GM18867 (cell line): Measurements from ENCODE around the gene HOOK2.
"Not testable (repeated sequence)": the region's sequence is repeated elsewhere in the genome, so short reads cannot be mapped to it uniquely, and the experiment has no call there.

Source experiments
- ATAC-seq: cut with Tn5 transposase; IDR thresholded peaks from one replicate; pipeline ENCODE4 v1.9.1; 2021; ENCODE audit warnings: mild to moderate bottlenecking, moderate library complexity; ENCODE audit not compliant: unreplicated experiment

The HOOK2 gene

DNA sequence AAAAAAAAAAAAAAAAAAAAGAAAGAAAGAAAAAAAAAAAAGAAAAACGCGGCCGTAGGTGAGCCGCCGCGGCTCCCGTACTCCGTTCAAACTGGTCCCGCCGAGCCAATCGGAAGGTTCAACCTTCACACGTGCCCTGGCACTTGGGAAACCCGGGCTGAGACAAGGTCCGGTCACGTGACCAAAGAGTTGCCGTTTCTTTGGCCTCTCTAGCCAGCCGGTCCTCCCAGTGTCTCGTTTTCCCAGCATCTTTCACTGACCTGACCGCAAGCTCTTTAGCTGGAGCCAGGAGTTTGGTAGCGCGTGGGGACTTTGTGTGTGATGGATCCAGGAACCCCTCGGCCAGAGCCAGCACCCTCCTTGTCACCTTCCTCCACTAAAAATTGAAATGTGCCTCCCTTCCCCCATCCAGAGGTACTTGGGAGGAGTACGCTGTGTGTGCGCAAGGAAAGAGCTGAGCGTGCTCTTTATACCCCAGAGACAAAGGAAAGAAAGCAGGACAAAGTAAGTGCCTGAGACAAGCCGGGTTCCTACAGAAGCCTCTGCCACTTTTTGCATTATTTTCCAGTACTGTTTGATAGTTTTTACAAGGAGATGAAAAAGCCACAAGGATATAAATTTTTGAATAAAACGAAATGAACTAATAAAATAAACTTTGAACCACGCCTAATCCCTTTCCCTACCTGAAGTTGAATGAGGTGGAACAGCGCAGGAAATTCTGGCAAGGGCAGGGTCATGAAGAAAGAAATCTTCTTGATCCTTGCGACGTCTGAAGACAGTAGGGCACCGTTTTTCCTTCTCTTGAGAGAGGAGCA, 52.6 kb downstream of the HOOK2 start:
- peak; percentile 76 for ATAC-seq

DNA sequence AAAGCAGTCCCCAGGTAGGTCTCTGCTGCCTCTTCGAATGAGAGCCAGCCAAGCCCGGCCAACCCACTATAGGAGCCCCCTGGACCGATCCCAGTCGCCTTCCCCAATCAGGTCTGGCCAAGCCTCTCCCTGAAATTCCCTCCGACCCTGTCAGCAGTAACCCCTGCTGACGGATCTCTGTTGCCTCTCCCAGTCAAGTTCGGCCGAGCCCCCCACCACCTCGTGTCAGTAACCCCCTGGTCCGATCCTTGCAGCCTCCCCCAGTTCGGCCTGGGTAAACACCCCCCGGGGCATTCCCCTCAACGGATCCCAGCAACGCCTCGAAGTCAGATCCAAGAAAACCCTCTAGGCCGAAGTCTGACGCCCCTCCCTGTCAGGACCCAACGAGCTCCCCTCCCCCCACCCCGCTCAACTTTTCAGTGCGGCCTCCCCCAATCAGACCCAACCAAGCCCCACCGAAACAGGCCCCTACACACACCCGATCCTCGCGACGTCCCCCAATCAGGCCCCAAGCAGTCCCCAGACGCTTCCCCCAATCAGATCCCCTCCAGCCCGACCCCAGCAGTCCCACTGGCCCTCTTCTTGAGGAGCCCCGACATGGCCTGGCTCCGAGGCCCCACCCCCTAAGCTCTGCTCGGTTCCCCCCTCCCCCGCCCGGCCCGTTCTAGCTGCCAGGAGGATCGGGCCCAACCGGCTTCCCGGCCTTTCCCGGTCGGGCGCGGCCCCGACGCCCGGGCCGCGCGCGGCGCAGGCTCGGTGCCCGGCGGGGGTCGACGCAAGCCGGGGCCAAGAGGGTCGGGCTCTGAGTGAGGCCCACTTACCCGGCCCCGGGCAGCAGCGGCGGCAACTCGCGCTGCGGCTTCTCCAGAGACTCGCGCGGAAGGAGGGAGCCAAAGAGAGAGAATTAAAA, 53.4 kb downstream of the HOOK2 start:
- peak; percentile 22 for ATAC-seq

DNA sequence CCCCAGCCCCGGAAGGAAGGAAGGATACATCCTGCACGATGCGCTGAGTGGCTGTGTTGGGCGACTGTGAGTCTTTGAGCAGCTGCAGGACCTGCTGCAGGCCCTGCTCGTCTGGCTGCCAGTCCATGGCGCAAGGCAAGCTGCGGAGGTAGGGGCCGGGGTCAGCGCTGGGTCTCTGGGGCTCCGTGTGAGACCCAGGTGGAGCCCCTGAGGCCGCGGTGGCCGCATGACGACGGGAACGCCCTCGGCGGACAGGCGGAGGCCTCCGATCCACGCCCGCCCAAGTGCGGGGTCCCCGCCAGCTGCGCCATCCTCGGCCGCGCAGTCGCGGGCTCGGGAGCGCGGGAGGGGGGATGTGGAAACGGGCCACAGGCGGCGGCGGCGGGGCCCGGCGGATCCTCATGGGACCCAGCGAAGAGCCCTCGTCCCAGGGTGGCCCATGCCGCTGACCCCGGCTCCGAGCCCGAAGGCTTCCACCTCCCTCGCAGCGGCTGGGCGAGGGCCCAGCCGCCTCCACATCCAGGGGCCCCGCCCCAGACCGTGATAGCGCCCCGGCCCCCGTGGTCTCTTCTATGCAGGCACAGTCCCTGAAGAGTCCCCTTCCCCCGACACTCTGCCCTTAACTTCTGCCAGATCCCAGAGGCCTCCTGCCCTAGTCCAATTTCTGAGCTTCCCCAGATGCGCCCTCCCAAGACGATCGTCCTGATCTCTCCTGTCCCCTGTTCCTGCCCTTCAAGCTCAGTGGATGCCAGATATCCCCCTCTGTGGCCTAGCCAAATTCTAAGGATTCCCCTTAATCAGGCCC, 54.3 kb downstream of the HOOK2 start:
- ATAC-seq = no peak

DNA sequence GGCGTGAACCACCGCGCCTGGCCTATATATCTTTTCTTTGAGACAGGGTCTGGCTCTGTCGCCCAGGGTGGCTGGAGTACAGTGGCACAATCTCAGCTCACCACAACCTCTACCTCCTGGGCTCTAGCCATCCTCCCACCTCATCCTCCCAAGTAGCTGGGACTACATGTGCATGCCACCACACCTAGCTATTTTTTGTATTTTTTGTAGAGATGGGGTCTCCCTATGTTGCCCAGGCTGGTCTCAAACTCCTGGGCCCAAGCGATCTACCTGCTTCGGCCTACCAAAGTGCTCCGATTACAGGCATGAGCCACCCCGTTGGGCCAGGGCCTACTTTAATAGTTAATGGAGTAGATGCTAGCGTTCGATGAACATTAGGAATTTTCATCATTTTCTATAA, 55.1 kb downstream of the HOOK2 start:
- no peak for ATAC-seq

DNA sequence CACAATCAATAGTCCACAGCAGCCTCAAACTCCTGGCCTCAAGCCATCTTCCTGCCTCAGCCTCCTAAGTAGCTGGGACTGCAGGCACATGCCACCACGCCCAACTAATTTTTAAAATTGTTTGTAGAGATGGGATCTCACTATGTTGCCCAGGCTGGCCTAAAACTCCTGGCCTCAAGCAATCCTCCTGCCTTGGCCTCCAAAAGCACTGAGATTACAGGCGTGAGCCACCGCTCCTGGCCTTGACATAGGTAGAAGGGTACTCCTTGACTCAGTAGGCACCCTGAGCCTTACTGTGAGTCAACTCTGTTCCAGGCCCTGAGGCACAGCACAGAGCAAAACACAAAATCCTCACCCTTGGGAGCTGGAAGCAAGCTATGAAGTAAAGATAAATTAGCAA, 59.4 kb downstream of the HOOK2 start:
- ATAC-seq = no peak

DNA sequence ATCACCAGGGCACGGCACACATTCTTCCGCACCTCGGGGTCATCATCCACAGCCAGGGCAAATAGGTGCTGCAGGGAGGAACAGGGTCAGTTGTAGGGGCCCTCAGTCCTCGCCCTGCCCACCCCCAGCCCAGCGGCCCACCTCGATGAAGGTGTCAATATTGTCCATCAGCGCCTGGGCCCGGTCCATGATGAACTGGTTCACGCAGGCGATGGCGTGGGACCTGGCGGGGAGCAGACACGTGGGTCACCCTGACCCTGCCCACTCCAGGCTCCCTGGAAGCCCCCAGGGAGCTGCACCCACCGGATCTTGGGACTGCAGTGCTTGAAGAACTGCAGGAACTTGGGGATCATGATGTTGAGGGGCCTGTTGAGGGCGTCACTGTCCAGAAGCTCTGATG, 60.2 kb downstream of the HOOK2 start:
- no peak for ATAC-seq

DNA sequence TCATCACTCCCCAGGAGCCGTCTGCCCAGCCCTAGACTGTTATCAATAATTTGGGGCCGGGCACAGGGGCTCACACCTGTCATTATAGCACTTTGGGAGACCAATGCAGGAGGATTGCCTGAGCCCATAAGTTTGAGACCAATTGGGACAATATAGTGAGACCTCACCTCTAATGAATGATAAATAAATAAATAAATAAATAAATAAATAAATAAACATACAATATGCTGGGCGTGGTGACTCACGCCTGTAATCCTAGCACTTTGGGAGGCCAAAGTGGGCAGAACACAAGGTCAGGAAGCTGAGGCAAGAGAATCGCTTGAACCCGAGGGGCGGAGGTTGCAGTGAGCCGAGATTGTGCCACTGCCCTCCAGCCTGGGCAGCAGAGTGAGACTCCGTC, 62.0 kb downstream of the HOOK2 start:
- not testable (repeated sequence) for ATAC-seq
